WTC11 (cell line): Measurements from ENCODE around the gene FER. TPM values are rescaled to one million over a fixed set of nuclear protein-coding genes. Genes with fewer than 3 reads are reported as not detected.

Experiments
- ATAC-seq: fragments of 200-7000 bp; cut with Tn5 transposase; 2 replicates; pipeline ENCODE4 v1.10.0; 2021; ENCODE audit warnings: mild to moderate bottlenecking, moderate library complexity
- CTCF ChIA-PET: fragments of 300-600 bp; sonication (Branson Sonifier 250); formaldehyde crosslinking; loops from one replicate; lab custom pipeline; 2021; ENCODE audit warnings: antibody characterized with exemption; lab: Charles Lee
- POLR2A ChIA-PET: fragments of 350-600 bp; sonication (Branson Sonifier 250); formaldehyde crosslinking; loops from one replicate; lab custom pipeline; 2021; ENCODE audit warnings: antibody characterized with exemption; lab: Charles Lee
- DNase-seq: peaks from one replicate; pipeline ENCODE4 v3.0.0; 2021; ENCODE audit warnings: low spot score
- H3K27ac Mint-ChIP-seq: 2 replicates; pipeline ENCODE4 v1.8.0; 2021; ENCODE audit warnings: mixed read lengths
- H3K27me3 Mint-ChIP-seq: 2 replicates; pipeline ENCODE4 v1.8.0; 2021; ENCODE audit warnings: low read depth, mild to moderate bottlenecking, moderate library complexity, mixed read lengths
- H3K36me3 Mint-ChIP-seq: 2 replicates; pipeline ENCODE4 v1.8.0; 2021; ENCODE audit warnings: mixed read lengths
- H3K4me1 Mint-ChIP-seq: 2 replicates; pipeline ENCODE4 v1.8.0; 2022; ENCODE audit warnings: mixed read lengths
- H3K4me3 Mint-ChIP-seq: 2 replicates; pipeline ENCODE4 v1.8.0; 2021; ENCODE audit warnings: mild to moderate bottlenecking, moderate library complexity, mixed read lengths
- H3K9me3 Mint-ChIP-seq: 2 replicates; pipeline ENCODE4 v1.8.0; 2021; ENCODE audit warnings: mixed read lengths
- ATF1 ChIP-seq: sonication (generic); formaldehyde crosslinking; IDR thresholded peaks from 2 replicates; pipeline ENCODE4 v1.8.1; 2023; ENCODE audit warnings: mild to moderate bottlenecking, moderate library complexity, missing genetic modification reagents
- CREM ChIP-seq: sonication (generic); formaldehyde crosslinking; IDR thresholded peaks from 2 replicates; pipeline ENCODE4 v1.8.1; 2022; ENCODE audit warnings: mild to moderate bottlenecking, missing genetic modification reagents, moderate library complexity
- E2F5 ChIP-seq: sonication (generic); formaldehyde crosslinking; IDR thresholded peaks from 2 replicates; pipeline ENCODE4 v1.8.1; 2022; ENCODE audit warnings: mild to moderate bottlenecking, moderate library complexity, missing genetic modification reagents
- ESRRA ChIP-seq: sonication (generic); formaldehyde crosslinking; IDR thresholded peaks from 2 replicates; pipeline ENCODE4 v1.8.1; 2022; ENCODE audit warnings: mild to moderate bottlenecking, missing genetic modification reagents, borderline replicate concordance
- FOXK1 ChIP-seq: sonication (generic); formaldehyde crosslinking; IDR thresholded peaks from 2 replicates; pipeline ENCODE4 v1.8.0; 2022; ENCODE audit warnings: mild to moderate bottlenecking, moderate library complexity, missing genetic modification reagents
- GABPB1 ChIP-seq: sonication (generic); formaldehyde crosslinking; IDR thresholded peaks from 2 replicates; pipeline ENCODE4 v1.8.1; 2023; ENCODE audit warnings: mild to moderate bottlenecking, missing genetic modification reagents
- JAZF1 ChIP-seq: fragments of 250-450 bp; sonication (Bioruptor Pico); IDR thresholded peaks from 2 replicates; pipeline ENCODE4 v1.9.0; 2021; ENCODE audit warnings: moderate library complexity, mild to moderate bottlenecking, inconsistent platforms
- MXD4 ChIP-seq: fragments of 250-450 bp; sonication (Bioruptor Pico); IDR thresholded peaks from 2 replicates; pipeline ENCODE4 v1.8.0; 2021; ENCODE audit warnings: mild to moderate bottlenecking, moderate library complexity, borderline replicate concordance
- NFATC4 ChIP-seq: fragments of 250-450 bp; sonication (Bioruptor Pico); IDR thresholded peaks from 2 replicates; pipeline ENCODE4 v1.9.0; 2021; ENCODE audit warnings: mild to moderate bottlenecking
- NR1H2 ChIP-seq: sonication (generic); formaldehyde crosslinking; IDR thresholded peaks from 2 replicates; pipeline ENCODE4 v1.9.0; 2021; ENCODE audit warnings: mild to moderate bottlenecking, moderate library complexity, missing genetic modification reagents
- OVOL2 ChIP-seq: fragments of 250-450 bp; sonication (Bioruptor Pico); IDR thresholded peaks from 2 replicates; pipeline ENCODE4 v1.9.0; 2021; ENCODE audit warnings: mild to moderate bottlenecking, borderline replicate concordance
- PRDM15 ChIP-seq: sonication (generic); formaldehyde crosslinking; IDR thresholded peaks from 2 replicates; pipeline ENCODE4 v1.8.0; 2022; ENCODE audit warnings: missing genetic modification reagents
- SMAD4 ChIP-seq: sonication (generic); formaldehyde crosslinking; IDR thresholded peaks from 2 replicates; pipeline ENCODE4 v1.8.0; 2022; ENCODE audit warnings: mild to moderate bottlenecking, missing genetic modification reagents
- SP1 ChIP-seq: sonication (generic); formaldehyde crosslinking; conservative IDR thresholded peaks from 2 replicates; pipeline ENCODE4 v1.8.1; 2022; ENCODE audit warnings: missing genetic modification reagents
- USF1 ChIP-seq: sonication (generic); formaldehyde crosslinking; IDR thresholded peaks from 2 replicates; pipeline ENCODE4 v1.8.0; 2022; ENCODE audit warnings: mild to moderate bottlenecking, missing genetic modification reagents
- ZNF232 ChIP-seq: sonication (generic); formaldehyde crosslinking; IDR thresholded peaks from 2 replicates; pipeline ENCODE4 v1.8.0; 2022; ENCODE audit warnings: mild to moderate bottlenecking, missing genetic modification reagents
- ZNF263 ChIP-seq: sonication (generic); formaldehyde crosslinking; IDR thresholded peaks from 2 replicates; pipeline ENCODE4 v1.8.1; 2022; ENCODE audit warnings: low read depth, mild to moderate bottlenecking, moderate library complexity, missing genetic modification reagents
- ZNF281 ChIP-seq: sonication (generic); formaldehyde crosslinking; IDR thresholded peaks from 2 replicates; pipeline ENCODE4 v1.8.0; 2023; ENCODE audit warnings: mild to moderate bottlenecking, missing genetic modification reagents
- ZNF416 ChIP-seq: fragments of 250-450 bp; sonication (Bioruptor Pico); IDR thresholded peaks from 2 replicates; pipeline ENCODE4 v1.9.0; 2021; ENCODE audit warnings: mild to moderate bottlenecking, inconsistent platforms
- ZNF532 ChIP-seq: fragments of 250-450 bp; sonication (Bioruptor Pico); IDR thresholded peaks from 2 replicates; pipeline ENCODE4 v1.9.0; 2021; ENCODE audit warnings: mild to moderate bottlenecking, borderline replicate concordance
- ZSCAN18 ChIP-seq: fragments of 250-450 bp; sonication (Bioruptor Pico); IDR thresholded peaks from 2 replicates; pipeline ENCODE4 v2.1.2; 2022; ENCODE audit warnings: mild to moderate bottlenecking, moderate library complexity
- total RNA-seq: library from RNA; stranded (reverse); gene quantifications from 3 replicates; pipeline ENCODE4 v1.2.3, GENCODE V29; 2021

FER gene
- total RNA-seq, 1 experiment from 2014 or later: 13.8 TPM

- no peak overlapping the region for H3K4me3 Mint-ChIP-seq
- H3K9me3 Mint-ChIP-seq: no peaks in the 10 kb centered on the region
- ChIA-PET POLR2A (no interaction called here), CTCF (no interaction called here)
- ATAC-seq: no peak
- no peaks in the 10 kb centered on the region for H3K36me3 Mint-ChIP-seq
- no peak for DNase-seq
- no peaks in the 10 kb centered on the region for H3K4me1 Mint-ChIP-seq
- no peaks in the 10 kb centered on the region for H3K27me3 Mint-ChIP-seq
- TF ChIP-seq ZNF232 (no peak), PRDM15 (CRISPR knock-in tag) (no peak), SP1 (CRISPR knock-in tag) (no peak), NR1H2 (no peak), ZNF532 (CRISPR knock-in tag) (no peak), MXD4 (no peak), NFATC4 (no peak), E2F5 (CRISPR knock-in tag) (no peak), ZNF263 (CRISPR knock-in tag) (no peak), FOXK1 (CRISPR knock-in tag) (no peak), ZNF416 (CRISPR knock-in tag) (no peak)
- no peak overlapping the region for H3K27ac Mint-ChIP-seq
Measured at GRCh38 chr5:109152565-109152964, 404.9 kb downstream of the FER start.

- no peak for ATAC-seq
- CTCF ChIA-PET: no interaction called here
- Mint-ChIP-seq H3K4me1 (no peaks in the 10 kb centered on the region), H3K4me3 (no peak overlapping the region), H3K36me3 (no peaks in the 10 kb centered on the region), H3K9me3 (no peaks in the 10 kb centered on the region), H3K27ac (no peak overlapping the region), H3K27me3 (no peaks in the 10 kb centered on the region)
- POLR2A ChIA-PET: no interaction called here
- DNase-seq: no peak
- TF ChIP-seq ZNF263 (CRISPR knock-in tag) (no peak), USF1 (CRISPR knock-in tag) (no peak), ZNF281 (CRISPR knock-in tag) (no peak), OVOL2 (CRISPR knock-in tag) (no peak), SMAD4 (CRISPR knock-in tag) (no peak), ZNF232 (no peak), CREM (CRISPR knock-in tag) (no peak), GABPB1 (CRISPR knock-in tag) (no peak), ZSCAN18 (no peak), ESRRA (no peak), FOXK1 (CRISPR knock-in tag) (no peak), JAZF1 (no peak), ATF1 (CRISPR knock-in tag) (no peak), SP1 (CRISPR knock-in tag) (no peak)
Measured at GRCh38 chr5:109155625-109156024, 407.9 kb downstream of the FER start.
